ENCODE results near the gene POU2F1. TPM values are rescaled to one million over a fixed set of nuclear protein-coding genes. Genes with fewer than 3 reads are reported as not detected.
A peak's percentile ranks its signal among the peaks of the same experiment; 100 is the strongest.

POU2F1 gene
- total and polyA plus RNA-seq, 7 donors: 0.83 to 9.0 (median 6.3) TPM

DNA sequence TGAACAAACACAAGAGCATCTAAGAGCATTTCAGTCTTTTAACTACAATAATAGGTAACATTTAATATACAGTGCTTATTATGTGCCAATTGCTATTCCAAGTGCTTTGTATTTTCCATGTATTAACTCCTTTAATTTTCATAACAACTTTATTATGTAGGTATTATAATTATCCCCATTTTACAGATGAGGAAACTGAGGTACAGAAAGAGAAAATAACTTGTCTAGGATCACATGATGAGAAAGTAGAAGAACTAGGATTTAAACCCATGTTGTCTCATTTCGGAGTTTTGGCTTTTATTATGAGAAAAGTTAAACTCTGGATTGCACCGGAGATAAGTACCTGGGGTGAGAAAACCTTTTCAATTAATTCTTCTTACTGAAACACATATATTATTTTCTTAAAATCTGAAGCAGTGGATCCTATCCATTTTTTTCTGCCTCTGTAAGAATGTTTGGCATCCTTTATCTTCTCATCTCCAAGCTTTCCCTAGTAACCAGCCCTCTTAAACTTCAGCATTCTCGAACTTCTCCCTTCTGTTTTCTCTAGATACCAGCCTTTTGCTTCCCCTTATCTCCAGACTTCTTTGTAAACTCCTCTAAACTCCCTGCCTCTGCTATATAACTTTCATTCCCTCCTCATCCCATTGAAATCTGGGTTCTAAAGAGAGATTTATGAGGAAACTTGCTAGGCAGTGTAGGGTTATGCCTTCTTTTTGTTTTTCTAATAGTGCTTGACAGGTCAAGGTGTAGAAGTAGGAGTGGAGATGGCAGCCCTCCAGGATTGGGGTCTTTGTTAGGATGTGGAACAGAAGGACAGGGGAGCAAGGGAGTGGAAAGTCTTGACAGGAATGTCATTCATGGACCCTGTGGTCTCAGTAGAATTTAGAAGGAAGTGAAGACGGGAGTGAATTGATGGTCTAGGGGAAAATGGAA is 28.3 kb downstream of the POU2F1 start:
- ATAC-seq (no peak), DNase-seq (no peak)
- intact Hi-C loops (cut with DNase I): no loop called here
- H3K27me3 ChIP-seq (ENCODE audit: insufficient read depth in 3 of 3, low read length in 2 of 3): no peaks in the 10 kb centered on the region
- WGBS, 3 donors: 92 to 95% (median 92%) methylated on average over 4 of the region's 4 CpGs
- TF ChIP-seq, protein P1, sequence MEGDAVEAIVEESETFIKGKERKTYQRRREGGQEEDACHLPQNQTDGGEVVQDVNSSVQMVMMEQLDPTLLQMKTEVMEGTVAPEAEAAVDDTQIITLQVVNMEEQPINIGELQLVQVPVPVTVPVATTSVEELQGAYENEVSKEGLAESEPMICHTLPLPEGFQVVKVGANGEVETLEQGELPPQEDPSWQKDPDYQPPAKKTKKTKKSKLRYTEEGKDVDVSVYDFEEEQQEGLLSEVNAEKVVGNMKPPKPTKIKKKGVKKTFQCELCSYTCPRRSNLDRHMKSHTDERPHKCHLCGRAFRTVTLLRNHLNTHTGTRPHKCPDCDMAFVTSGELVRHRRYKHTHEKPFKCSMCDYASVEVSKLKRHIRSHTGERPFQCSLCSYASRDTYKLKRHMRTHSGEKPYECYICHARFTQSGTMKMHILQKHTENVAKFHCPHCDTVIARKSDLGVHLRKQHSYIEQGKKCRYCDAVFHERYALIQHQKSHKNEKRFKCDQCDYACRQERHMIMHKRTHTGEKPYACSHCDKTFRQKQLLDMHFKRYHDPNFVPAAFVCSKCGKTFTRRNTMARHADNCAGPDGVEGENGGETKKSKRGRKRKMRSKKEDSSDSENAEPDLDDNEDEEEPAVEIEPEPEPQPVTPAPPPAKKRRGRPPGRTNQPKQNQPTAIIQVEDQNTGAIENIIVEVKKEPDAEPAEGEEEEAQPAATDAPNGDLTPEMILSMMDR (IDR thresholded peaks at IDR 0.05): no peak
- peaks cover 17% of the 10 kb centered on the region for H3K4me1 ChIP-seq
- no peak overlapping the region for H3K27ac ChIP-seq
- H3K36me3 ChIP-seq (ENCODE audit: insufficient read depth in 1 of 2, low read depth in 1 of 2): no peaks in the 10 kb centered on the region
- H3K9me3 ChIP-seq: no peaks in the 10 kb centered on the region
- H3K4me3 ChIP-seq: no peak overlapping the region

DNA sequence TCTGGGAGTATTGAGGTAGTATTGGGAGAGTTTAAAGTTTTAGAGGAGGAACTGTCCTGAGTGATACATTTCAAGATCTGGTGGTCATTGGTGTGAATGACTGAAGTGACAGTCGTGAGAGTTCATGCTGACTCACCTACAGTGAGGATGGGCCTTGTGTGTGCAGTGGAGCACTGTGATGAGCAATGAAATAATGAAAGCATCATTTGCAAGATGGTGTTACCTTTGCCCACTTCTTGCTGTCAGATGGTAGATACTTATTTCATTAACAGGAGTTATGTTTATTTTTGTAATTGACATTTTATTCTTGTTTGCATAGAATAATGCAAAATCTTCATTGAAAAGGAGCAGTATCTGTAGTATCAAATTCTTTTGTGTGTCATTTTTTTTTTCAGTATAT is 29.0 kb downstream of the POU2F1 start:
- no peak overlapping the region for H3K4me3 ChIP-seq
- 73 to 90% (median 84%) methylated on average over 1 of the region's 1 CpG for WGBS, 3 donors
- H3K27me3 ChIP-seq (ENCODE audit: insufficient read depth in 3 of 3, low read length in 2 of 3): no peaks in the 10 kb centered on the region
- H3K9me3 ChIP-seq: no peaks in the 10 kb centered on the region
- ATAC-seq (peak in 3 of 4 donors; percentile 37 to 48 (median 40)), DNase-seq (no peak)
- no peak overlapping the region for H3K27ac ChIP-seq
- TF ChIP-seq, protein P1 (IDR thresholded peaks at IDR 0.05): no peak
- H3K4me1 ChIP-seq: peaks cover 23% of the 10 kb centered on the region
- intact Hi-C loops (cut with DNase I): no loop called here
- no peaks in the 10 kb centered on the region for H3K36me3 ChIP-seq (ENCODE audit: insufficient read depth in 1 of 2, low read depth in 1 of 2)

DNA sequence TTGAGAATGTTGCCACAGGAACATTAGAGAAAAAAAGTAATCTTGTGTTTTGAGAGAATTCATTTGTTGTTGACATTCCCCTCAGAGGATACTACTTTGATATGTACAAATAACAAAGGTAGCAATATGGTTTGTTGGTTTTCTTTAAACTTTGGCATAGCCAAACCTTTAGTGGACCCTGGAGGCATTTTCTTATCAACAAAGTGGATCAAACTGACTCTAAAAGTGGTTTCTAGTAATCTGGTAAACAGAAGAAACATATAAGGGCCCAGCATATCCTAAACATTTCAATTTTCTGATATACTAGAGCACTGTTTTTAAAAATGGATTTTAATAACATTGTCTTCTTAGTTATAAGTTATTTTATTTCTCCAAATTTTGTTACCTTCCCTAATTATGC is 29.8 kb downstream of the POU2F1 start:
- ATAC-seq (no peak), DNase-seq (no peak)
- Histone ChIP-seq H3K27me3 (ENCODE audit: insufficient read depth in 3 of 3, low read length in 2 of 3) (no peaks in the 10 kb centered on the region), H3K9me3 (no peaks in the 10 kb centered on the region), H3K4me3 (no peak overlapping the region), H3K4me1 (peaks cover 23% of the 10 kb centered on the region), H3K27ac (no peak overlapping the region), H3K36me3 (ENCODE audit: insufficient read depth in 1 of 2, low read depth in 1 of 2) (no peaks in the 10 kb centered on the region)
- intact Hi-C loops (cut with DNase I): no loop called here
- TF ChIP-seq, protein P1 (IDR thresholded peaks at IDR 0.05): no peak

DNA sequence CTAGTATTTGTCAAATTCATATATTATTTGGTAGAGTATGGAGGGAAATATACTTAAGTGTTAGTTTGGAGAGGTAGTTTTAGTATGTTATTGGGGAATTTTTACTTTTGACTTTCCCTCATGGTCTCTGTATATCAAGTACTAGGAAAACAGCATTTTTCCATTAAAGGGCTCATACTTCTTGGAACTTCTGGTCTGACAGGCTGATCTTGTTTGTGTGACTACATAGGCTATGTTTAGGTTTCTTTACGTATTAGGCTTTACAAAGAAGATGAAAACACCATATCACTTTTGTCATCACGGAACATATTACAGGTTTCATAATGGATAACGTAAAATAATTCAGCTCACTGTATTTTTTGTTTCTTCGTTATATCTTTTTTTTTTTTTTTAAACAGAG is 30.8 kb downstream of the POU2F1 start:
- Histone ChIP-seq H3K27me3 (ENCODE audit: insufficient read depth in 3 of 3, low read length in 2 of 3) (no peaks in the 10 kb centered on the region), H3K27ac (no peak overlapping the region), H3K4me1 (peaks cover 23% of the 10 kb centered on the region), H3K36me3 (ENCODE audit: insufficient read depth in 1 of 2, low read depth in 1 of 2) (no peaks in the 10 kb centered on the region), H3K4me3 (no peak overlapping the region), H3K9me3 (no peaks in the 10 kb centered on the region)
- ATAC-seq (no peak), DNase-seq (no peak)
- intact Hi-C loops (cut with DNase I): no loop called here
- TF ChIP-seq, protein P1 (IDR thresholded peaks at IDR 0.05): no peak
- WGBS, 3 donors: 93 to 99% (median 98%) methylated on average over 4 of the region's 4 CpGs
